GM18951 (cell line): Measurements from ENCODE around the gene STK32B.

ENCODE experiments used
- POLR2A ChIP-seq: IDR thresholded peaks from 4 replicates; pipeline ENCODE4 v1.6.1; 2011; ENCODE audit warnings: mild to moderate bottlenecking; ENCODE audit not compliant: insufficient read length, insufficient read depth; ENCODE audit errors: extremely low read depth
- in situ Hi-C: fragments of 300-500 bp; cut with MboI; formaldehyde crosslinking; loops from one replicate; pipeline ENCODE4 v1.12.0; 2022; ENCODE audit warnings: low sequenced_read_pairs, mixed read lengths, inconsistent platforms; ENCODE audit not compliant: unreplicated experiment

STK32B gene

DNA sequence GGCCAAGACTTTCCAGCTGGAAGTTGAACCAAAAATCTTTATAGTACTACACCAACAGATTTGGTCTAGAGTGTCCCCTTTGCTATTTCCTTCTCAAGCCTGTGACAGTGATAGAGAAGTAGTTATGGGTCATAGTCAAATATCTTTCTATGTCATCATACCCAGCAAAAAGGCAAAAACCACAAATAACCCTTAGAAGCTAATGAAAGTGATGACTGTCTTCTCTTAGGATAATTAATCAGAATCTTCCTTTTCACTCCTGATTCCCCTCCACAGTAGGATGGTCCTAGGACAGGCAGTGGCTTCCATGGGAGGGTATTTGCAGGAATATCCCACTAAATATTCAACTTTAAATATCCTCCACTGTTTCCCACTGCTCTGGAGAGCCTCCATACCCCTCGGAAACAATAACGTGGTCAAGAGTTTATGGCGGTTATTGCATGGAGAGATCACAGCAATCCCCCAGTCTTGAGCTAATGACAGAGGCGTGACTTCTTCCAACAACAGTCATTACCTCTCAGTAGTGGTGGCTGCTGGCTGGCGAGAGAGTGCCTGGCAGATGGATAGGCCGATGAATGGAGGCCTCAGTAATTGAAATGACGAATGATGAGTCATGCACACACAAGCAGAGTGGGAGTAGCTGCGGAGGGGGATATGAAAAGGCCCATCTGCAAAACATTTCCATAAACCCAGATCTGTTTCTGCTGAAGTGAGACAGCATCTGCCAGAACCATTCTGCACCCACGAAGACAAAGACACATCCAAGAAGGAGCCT is 154.9 kb downstream of the STK32B start:
- TF ChIP-seq POLR2A: no peak
- in situ Hi-C loops: no loop called here

DNA sequence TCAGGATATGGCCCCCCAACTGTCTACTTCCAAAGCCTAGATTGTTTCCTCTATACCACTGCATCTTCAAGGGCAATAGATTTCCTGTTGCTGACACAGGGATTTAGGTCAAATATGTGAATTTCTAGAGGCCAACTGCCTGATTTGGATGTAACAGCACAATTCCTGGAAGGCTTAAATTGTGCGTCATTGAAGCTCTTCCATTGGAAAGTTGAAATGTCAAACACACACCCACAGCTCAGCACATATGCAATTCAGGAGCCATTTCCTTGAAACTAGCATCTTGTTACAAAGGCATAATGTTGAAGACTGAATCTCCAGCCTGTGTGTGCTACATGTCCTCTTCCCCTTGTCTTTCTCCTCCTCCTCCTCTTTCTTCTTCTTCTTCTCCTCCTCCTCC is 158.6 kb downstream of the STK32B start:
- in situ Hi-C loops: no loop called here
- no peak for TF ChIP-seq POLR2A

DNA sequence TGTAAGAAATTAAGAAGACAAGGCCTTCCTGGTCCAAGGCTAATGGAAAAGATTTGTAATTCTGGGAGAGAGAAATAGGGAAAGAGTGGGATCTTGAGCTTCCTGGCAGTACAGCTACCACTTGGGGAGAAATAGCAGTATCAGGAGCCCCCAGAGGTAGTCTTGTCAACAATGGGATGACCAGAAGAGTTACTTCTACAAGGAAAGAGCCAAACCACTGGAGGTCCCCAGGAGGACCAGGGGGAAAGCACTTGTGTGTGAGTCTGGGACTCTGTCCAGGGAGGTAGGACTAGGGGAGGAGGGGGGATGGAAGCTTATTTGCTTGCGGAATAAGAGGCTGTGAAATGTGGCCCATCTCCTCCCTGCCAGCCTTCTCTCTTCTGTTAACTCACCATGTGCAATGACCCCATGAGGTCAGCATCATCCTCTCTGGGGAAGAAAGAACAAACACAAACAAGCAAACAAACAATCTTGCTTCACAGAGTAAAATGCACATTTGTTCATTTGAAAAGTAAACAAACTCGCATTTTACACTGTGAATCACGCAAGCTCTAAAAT is 160.1 kb downstream of the STK32B start:
- in situ Hi-C loops: no loop called here
- no peak for TF ChIP-seq POLR2A

DNA sequence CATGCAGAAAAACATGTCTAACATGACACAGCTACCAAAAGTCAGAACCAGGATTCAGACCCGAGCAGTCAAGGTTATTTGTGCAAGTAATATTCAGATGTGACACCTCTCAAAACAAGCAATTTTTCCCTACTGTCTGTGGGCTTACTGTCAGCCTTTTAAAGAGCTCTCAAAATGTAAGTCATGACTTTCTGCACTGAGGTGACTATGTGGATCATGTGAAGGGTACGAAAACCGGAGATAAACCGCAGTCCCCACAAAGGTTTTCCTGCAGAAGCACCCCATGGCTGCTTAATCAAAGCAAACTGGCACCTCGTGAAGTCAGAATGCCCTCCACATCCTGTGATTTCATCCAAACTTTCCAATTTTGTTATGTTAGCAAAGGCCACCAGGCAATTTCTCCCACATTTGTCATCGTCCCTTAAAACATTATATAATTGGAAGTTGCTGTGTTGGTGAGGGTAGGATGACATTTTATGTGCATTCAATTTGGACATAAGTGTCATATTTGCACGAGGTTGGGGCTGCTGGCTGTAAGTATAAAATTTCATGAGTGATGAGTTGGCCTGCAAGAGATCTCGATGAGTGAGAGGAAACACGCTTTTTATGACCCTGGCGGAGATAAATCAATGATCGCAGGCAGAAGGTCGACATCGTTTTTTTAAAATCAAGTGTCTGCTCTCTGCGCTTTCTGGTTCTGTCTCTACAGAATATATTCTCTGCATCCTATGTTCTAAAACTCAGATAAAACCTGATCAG is 161.2 kb downstream of the STK32B start:
- no peak for TF ChIP-seq POLR2A
- in situ Hi-C loops: no loop called here

DNA sequence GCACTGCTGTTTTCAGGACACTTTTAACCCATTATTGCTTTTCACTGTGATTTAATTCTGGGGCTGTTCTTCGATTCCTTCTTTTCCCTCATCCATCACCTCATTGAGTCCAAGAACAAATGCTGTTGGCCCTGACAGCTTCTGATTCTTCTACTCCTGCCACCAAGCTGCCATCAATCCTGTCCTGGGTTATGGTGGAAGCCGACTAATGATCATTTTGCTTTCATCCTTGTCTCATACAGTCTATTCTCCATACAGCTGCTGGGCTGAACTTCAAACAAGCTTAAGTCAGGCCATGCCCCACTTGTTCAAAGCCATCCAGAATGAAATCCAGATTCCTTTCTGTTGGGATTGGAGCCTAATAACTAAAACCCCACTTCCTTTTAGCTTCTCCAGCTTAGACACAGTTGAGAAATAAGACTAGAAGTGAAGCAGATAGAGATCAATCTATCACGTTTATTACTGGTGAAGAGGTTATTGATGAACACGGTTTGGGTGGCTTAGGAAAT is 161.9 kb downstream of the STK32B start:
- no peak for TF ChIP-seq POLR2A
- in situ Hi-C loops: no loop called here

DNA sequence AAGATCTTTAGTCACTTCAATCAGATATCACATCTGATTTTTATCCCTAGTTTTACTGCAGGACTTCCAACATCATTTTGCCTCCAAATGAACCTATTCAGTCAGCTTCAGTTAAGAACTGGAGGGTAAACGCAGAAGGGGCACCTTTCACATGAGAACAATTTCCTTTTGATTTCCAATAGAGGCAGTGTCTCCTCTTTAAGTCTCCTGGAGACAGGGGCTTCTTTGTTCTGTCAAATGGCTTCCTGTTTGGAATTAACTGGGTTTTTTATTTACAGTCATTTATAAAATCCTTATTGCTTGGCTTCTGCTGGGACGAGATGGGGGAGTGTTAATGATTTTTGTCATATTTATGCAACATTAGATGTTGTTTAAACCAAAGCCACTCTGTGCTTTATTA is 164.0 kb downstream of the STK32B start:
- TF ChIP-seq POLR2A: no peak
- in situ Hi-C loops: no loop called here

DNA sequence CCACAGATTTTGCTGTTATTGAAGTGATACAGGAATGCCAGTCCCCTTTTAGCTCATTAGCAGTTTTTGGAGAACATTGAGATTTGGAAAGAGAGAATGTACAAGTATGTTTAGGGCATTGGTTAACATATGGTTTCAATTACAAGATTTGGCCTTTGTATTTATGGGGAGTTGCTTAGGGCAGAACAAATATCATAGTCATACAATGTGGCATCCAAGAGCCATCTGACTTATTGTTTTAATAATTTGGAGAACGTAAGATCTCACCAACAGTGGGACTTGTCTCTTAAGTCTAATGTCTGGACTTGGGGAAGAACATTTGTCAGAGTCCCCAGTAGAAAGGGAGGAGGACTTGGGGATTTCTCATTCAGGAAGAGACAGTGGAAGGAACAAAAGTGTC is 166.1 kb downstream of the STK32B start:
- in situ Hi-C loops: no loop called here
- no peak for TF ChIP-seq POLR2A

DNA sequence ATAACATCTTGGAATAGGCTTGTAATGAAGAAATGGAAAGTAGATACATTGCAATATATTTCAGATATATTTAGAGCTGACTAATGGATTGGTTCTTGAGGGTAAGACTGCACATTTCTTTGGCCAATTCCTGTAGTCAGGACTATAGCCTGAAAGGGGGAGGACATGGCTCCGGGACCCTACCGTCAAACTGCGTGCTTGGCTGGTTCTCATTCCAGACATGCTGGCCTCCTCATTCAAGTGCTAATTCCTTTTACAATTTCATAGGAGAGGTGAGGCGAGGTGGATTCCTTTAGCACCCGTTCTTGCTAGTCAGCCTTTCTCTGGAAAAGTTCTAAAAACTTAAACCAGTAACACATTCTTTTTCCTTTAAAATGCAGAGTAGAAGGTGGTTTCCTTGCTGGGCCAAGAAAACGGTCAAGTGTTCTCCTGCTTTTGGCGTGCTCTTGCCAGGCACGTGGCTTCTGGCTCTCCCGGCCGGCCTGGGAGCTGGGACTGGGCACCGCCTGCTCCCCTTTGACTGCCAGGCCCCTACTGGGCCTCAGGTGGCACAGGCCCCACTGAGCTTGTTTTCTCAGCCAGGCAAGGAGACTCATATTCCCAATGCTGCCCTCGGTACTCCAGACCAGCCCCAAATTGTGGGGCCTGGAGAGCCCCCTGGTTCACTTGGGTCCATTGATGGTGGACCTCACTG is 167.2 kb downstream of the STK32B start:
- in situ Hi-C loops: no loop called here
- TF ChIP-seq POLR2A: no peak

DNA sequence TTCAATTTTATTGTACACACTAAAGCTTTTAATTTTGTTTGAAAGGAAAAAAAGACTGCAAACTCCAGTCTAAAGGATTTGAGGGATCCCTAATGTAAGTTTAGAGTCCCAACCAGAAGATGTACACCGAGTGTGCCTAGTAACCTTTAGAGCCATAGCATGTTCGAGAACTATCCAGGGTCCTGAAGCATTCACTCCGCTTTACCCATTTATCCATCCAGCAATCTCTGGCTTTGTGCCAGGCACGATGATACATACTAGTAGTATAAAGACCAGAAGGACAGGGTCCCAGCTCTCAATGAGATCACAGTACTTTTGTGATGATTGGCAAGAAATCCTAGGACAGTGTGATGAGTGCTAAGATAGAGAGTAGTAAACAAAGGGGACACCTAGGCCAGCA is 168.7 kb downstream of the STK32B start:
- in situ Hi-C loops: no loop called here
- TF ChIP-seq POLR2A: no peak

DNA sequence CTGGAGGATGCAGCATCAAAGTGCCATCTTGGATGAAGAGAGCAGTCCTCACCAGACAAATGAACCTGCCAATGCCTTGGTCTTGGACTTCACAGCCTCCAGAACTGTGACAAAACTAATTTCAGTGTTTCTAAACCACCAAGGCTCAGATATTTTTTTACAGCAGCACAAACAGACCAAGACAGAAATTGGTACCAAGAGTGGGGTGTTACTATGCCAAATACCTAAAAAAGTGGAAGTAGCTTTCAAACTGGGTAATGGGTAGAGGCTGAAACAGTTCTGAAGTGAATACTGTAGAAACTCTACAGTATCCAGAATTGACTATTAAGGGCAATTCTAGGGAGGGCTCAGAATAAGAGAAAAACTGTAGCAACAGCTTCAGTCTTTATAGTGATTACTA is 170.8 kb downstream of the STK32B start:
- in situ Hi-C loops: no loop called here
- no peak for TF ChIP-seq POLR2A

DNA sequence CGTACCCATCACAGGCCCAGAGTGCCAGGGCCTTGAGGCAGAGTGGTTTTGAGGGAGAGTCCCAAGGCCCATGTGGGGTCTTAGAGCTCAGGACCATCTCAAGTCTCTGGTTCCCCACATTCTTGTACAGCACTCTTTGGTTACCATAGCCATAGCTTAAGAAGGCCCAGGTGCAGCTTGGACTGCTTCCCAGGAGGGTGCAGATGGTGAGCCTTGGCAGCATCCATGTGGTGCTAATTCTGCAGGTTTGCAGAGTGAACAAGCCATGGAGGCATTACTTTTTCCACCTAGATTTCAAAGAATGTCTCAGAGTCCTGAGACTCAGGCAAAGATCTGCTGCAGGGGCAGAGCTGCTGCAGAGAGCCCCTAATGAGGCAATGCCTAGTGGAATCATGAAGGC is 171.7 kb downstream of the STK32B start:
- TF ChIP-seq POLR2A: no peak
- in situ Hi-C loops: no loop called here

DNA sequence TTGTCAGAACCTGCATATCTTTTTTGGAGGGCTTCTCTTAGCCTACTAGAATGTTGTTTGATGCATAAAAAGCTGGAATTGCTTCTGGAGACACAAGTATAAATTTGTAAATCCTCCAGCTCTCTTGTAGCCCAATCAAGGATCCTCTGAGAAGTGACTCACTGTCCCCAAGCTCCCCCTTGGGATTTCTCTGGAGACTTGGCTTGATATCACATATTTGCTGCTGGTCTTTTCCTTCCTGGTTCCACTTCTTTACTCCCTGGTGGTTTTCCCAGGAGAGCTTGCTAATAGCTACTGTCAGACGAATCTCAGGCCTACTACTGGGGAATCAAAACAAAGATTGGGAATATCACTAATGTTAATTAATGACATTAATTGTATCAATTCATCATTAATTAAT is 173.1 kb downstream of the STK32B start:
- TF ChIP-seq POLR2A: no peak
- in situ Hi-C loops: no loop called here

DNA sequence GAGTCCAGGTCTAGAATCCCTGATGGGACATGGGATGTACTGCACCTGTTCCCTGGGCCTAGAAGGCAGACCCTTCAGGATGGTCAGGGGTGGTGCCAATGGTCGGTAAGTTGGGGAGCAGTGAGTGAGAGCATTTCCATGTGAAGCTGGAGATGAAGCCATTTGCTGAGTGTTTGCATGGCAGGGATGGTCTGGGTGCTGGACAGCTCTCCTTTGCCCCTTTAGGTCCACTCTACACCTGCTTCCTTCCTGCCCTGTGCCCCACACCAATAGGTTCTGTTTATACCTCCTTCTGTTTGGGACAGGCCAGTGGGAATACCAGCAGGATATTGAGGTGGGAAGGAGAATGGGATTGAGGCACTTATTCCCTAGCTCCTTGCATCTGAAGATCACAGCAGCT is 181.3 kb downstream of the STK32B start:
- in situ Hi-C loops: no loop called here
- TF ChIP-seq POLR2A: no peak
